ENCODE data around the gene ENG.

Gene ENG

GRCh38 chr9:127768698-127769097, 85.8 kb downstream of the ENG start:
- H3K36me3 ChIP-seq (ENCODE audit: control insufficient read depth in 1 of 2, insufficient read depth in 2 of 2, low read length in 2 of 2): peaks cover 0 to 3% of the 10 kb centered on the region in 2 donors
- no peaks in the 10 kb centered on the region for H3K27me3 ChIP-seq (ENCODE audit: control insufficient read depth in 1 of 2, insufficient read depth in 2 of 2, low read length in 2 of 2)
- no peak overlapping the region for H3K27ac ChIP-seq (ENCODE audit: low read depth, low read length)
- H3K4me1 ChIP-seq (ENCODE audit: control insufficient read depth in 1 of 2, insufficient read depth in 2 of 2, low read length in 2 of 2): peaks cover 12 to 34% of the 10 kb centered on the region in 2 donors
- H3K9ac ChIP-seq (ENCODE audit: low read depth in 1 of 2, low read length in 2 of 2): no peak overlapping the region
- H3K4me3 ChIP-seq (ENCODE audit: low read depth in 1 of 2, low read length in 2 of 2): no peak overlapping the region
- H3K9me3 ChIP-seq (ENCODE audit: control insufficient read depth in 1 of 2, low read length in 2 of 2): no peaks in the 10 kb centered on the region

GRCh38 chr9:127767909-127768331, 86.5 kb downstream of the ENG start:
- Histone ChIP-seq H3K4me1 (ENCODE audit: control insufficient read depth in 1 of 2, insufficient read depth in 2 of 2, low read length in 2 of 2) (peaks cover 12 to 38% of the 10 kb centered on the region in 2 donors), H3K9ac (ENCODE audit: low read depth in 1 of 2, low read length in 2 of 2) (no peak overlapping the region), H3K36me3 (ENCODE audit: control insufficient read depth in 1 of 2, insufficient read depth in 2 of 2, low read length in 2 of 2) (no peaks in the 10 kb centered on the region), H3K4me3 (ENCODE audit: low read depth in 1 of 2, low read length in 2 of 2) (no peak overlapping the region), H3K27ac (ENCODE audit: low read depth, low read length) (peak overlapping the region; percentile 7), H3K27me3 (ENCODE audit: control insufficient read depth in 1 of 2, insufficient read depth in 2 of 2, low read length in 2 of 2) (no peaks in the 10 kb centered on the region), H3K9me3 (ENCODE audit: control insufficient read depth in 1 of 2, low read length in 2 of 2) (no peaks in the 10 kb centered on the region)

- H3K4me3 ChIP-seq (ENCODE audit: low read depth in 1 of 2, low read length in 2 of 2): no peak overlapping the region
- no peak overlapping the region for H3K9ac ChIP-seq (ENCODE audit: low read depth in 1 of 2, low read length in 2 of 2)
- H3K27me3 ChIP-seq (ENCODE audit: control insufficient read depth in 1 of 2, insufficient read depth in 2 of 2, low read length in 2 of 2): peaks cover 0 to 2% of the 10 kb centered on the region in 2 donors
- no peaks in the 10 kb centered on the region for H3K36me3 ChIP-seq (ENCODE audit: control insufficient read depth in 1 of 2, insufficient read depth in 2 of 2, low read length in 2 of 2)
- H3K9me3 ChIP-seq (ENCODE audit: control insufficient read depth in 1 of 2, low read length in 2 of 2): no peaks in the 10 kb centered on the region
- H3K4me1 ChIP-seq (ENCODE audit: control insufficient read depth in 1 of 2, insufficient read depth in 2 of 2, low read length in 2 of 2): peaks cover 12 to 42% of the 10 kb centered on the region in 2 donors
- peak overlapping the region; percentile 7 for H3K27ac ChIP-seq (ENCODE audit: low read depth, low read length)
These were observed 87.0 kb downstream of the ENG start for GRCh38 chr9:127767410-127767809.

- no peaks in the 10 kb centered on the region for H3K9me3 ChIP-seq (ENCODE audit: control insufficient read depth in 1 of 2, low read length in 2 of 2)
- H3K27ac ChIP-seq (ENCODE audit: low read depth, low read length): no peak overlapping the region
- no peaks in the 10 kb centered on the region for H3K36me3 ChIP-seq (ENCODE audit: control insufficient read depth in 1 of 2, insufficient read depth in 2 of 2, low read length in 2 of 2)
- H3K4me1 ChIP-seq (ENCODE audit: control insufficient read depth in 1 of 2, insufficient read depth in 2 of 2, low read length in 2 of 2): peaks cover 2 to 31% of the 10 kb centered on the region in 2 donors
- no peak overlapping the region for H3K4me3 ChIP-seq (ENCODE audit: low read depth in 1 of 2, low read length in 2 of 2)
- H3K9ac ChIP-seq (ENCODE audit: low read depth in 1 of 2, low read length in 2 of 2): no peak overlapping the region
- peaks cover 0 to 4% of the 10 kb centered on the region in 2 donors for H3K27me3 ChIP-seq (ENCODE audit: control insufficient read depth in 1 of 2, insufficient read depth in 2 of 2, low read length in 2 of 2)
These were observed 89.0 kb downstream of the ENG start for GRCh38 chr9:127765418-127765817.
